OCI-LY3 (cell line): Measurements from ENCODE around the gene TRPT1.

ENCODE experiments used
- EZH2phosphoT487 ChIP-seq: fragments of 200-600 bp; shearing (Covaris generic); IDR thresholded peaks from 2 replicates; pipeline ENCODE4 v1.6.1; 2018; ENCODE audit warnings: antibody characterized with exemption, mixed run types, low read depth
- TF ChIP-seq, protein P1 (sequence below): fragments of 200-600, 300-600 bp; sonication (generic); IDR thresholded peaks from 2 replicates; pipeline ENCODE4 v1.5.1; 2014; ENCODE audit warnings: antibody characterized with exemption, low read length, low read depth

DNA sequence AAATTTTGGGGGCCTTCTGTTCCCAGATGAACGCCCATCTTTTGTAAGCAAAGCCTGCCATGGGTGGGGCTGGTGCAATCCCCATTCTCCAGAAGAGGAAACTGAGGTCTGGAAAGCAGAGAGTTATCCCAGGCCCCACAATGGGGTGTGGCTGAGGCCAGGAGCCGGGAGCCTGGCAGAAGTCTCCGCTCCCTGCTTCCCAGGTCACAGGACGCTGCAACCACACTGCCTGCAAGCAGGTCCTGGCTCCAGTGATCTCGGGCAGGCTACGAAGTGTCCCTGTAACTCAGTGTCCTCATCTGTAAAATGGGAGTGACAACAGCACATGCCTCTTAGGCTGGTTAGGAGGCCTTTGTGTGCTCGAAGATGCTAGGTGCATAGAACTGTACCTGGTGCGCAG lies 27.1 kb upstream of the TRPT1 start:
- TF ChIP-seq, protein P1, sequence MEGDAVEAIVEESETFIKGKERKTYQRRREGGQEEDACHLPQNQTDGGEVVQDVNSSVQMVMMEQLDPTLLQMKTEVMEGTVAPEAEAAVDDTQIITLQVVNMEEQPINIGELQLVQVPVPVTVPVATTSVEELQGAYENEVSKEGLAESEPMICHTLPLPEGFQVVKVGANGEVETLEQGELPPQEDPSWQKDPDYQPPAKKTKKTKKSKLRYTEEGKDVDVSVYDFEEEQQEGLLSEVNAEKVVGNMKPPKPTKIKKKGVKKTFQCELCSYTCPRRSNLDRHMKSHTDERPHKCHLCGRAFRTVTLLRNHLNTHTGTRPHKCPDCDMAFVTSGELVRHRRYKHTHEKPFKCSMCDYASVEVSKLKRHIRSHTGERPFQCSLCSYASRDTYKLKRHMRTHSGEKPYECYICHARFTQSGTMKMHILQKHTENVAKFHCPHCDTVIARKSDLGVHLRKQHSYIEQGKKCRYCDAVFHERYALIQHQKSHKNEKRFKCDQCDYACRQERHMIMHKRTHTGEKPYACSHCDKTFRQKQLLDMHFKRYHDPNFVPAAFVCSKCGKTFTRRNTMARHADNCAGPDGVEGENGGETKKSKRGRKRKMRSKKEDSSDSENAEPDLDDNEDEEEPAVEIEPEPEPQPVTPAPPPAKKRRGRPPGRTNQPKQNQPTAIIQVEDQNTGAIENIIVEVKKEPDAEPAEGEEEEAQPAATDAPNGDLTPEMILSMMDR, result no peak
- no peak for TF ChIP-seq EZH2phosphoT487
